Activated B cell treated with CpG ODN at 0.5 μM for 24 hours (primary cell): ENCODE measurements around the gene PPP1R7. TPM values are rescaled to one million over a fixed set of nuclear protein-coding genes. Genes with fewer than 3 reads are reported as not detected.

Source experiments
- ATAC-seq: fragments of 200-7000 bp; cut with Tn5 transposase; one replicate; pipeline ENCODE4 v1.10.0; 2021; ENCODE audit warnings: low read depth, mild to moderate bottlenecking, moderate library complexity
- CTCF ChIA-PET: fragments of 350-600 bp; sonication (Branson Sonifier 250); formaldehyde crosslinking; loops from one replicate; lab custom pipeline; 2021; ENCODE audit warnings: antibody characterized with exemption; lab: Charles Lee
- POLR2A ChIA-PET: fragments of 350-600 bp; sonication (Branson Sonifier 250); formaldehyde crosslinking; loops from one replicate; lab custom pipeline; 2021; ENCODE audit warnings: antibody characterized with exemption; lab: Charles Lee
- DNase-seq: peaks from one replicate; pipeline ENCODE4 v3.0.0; 2022
- H3K27ac Mint-ChIP-seq: one replicate; pipeline ENCODE4 v1.8.0; 2020; ENCODE audit warnings: mixed read lengths
- H3K27me3 Mint-ChIP-seq: one replicate; pipeline ENCODE4 v1.8.0; 2021; ENCODE audit warnings: mixed read lengths
- H3K36me3 Mint-ChIP-seq: one replicate; pipeline ENCODE4 v1.8.0; 2021; ENCODE audit warnings: low read depth, mixed read lengths
- H3K4me1 Mint-ChIP-seq: one replicate; pipeline ENCODE4 v1.8.0; 2021; ENCODE audit warnings: mixed read lengths
- H3K4me3 Mint-ChIP-seq: one replicate; pipeline ENCODE4 v1.8.0; 2020; ENCODE audit warnings: mild to moderate bottlenecking, mixed read lengths
- H3K9me3 Mint-ChIP-seq: one replicate; pipeline ENCODE4 v1.8.0; 2020; ENCODE audit warnings: mixed read lengths
- CTCF ChIP-seq: fragments of 200-600 bp; IDR thresholded peaks from one replicate; pipeline ENCODE4 v1.8.0; 2022; ENCODE audit warnings: antibody characterized with exemption, mild to moderate bottlenecking
- intact Hi-C: fragments of 100-400 bp; cut with micrococcal nuclease; formaldehyde crosslinking; loops from one replicate; pipeline ENCODE4 v1.15.1; 2024
- total RNA-seq: library from RNA; stranded (reverse); gene quantifications from 2 replicates; pipeline ENCODE4 v1.2.3, GENCODE V29; 2022

The PPP1R7 gene
- total RNA-seq, 1 donor from 2014 or later = 72.0 TPM

GRCh38 chr2:241126201-241126611 lies 24.1 kb upstream of the PPP1R7 start:
- no peaks in the 10 kb centered on the region for H3K27me3 Mint-ChIP-seq
- ATAC-seq (no peak), DNase-seq (no peak)
- peaks cover 53% of the 10 kb centered on the region for H3K36me3 Mint-ChIP-seq
- ChIA-PET POLR2A (interaction anchor here (1.3 to 7.9 kb wide), 4 partner anchors 13 to 25 kb away, joined by 3 to 91 read pairs (median 54); partner anchors contain the start of genes MTERF4, PASK and PPP1R7), CTCF (no interaction called here)
- peak overlapping the region; percentile 98 for H3K27ac Mint-ChIP-seq
- no peak for TF ChIP-seq CTCF
- H3K4me1 Mint-ChIP-seq = peaks cover 55% of the 10 kb centered on the region
- no peak overlapping the region for H3K4me3 Mint-ChIP-seq
- peaks cover under 1% of the 10 kb centered on the region for H3K9me3 Mint-ChIP-seq
- intact Hi-C loops = no loop called here

- ATAC-seq (no peak), DNase-seq (no peak)
- no peaks in the 10 kb centered on the region for H3K9me3 Mint-ChIP-seq
- ChIA-PET POLR2A (interaction anchor here (1.0 to 7.9 kb wide), 6 partner anchors 10 to 26 kb away, joined by 3 to 91 read pairs (median 17); partner anchors contain the start of genes MTERF4, PASK and PPP1R7), CTCF (no interaction called here)
- intact Hi-C loops = loop anchor here (1.0 kb wide), 3 partner anchors 16 to 24 kb away; partner anchors contain the start of genes MTERF4 and PPP1R7
- peaks cover 55% of the 10 kb centered on the region for H3K4me1 Mint-ChIP-seq
- H3K27ac Mint-ChIP-seq = peak overlapping the region; percentile 98
- H3K4me3 Mint-ChIP-seq = no peak overlapping the region
- no peak for TF ChIP-seq CTCF
- H3K27me3 Mint-ChIP-seq = no peaks in the 10 kb centered on the region
- peaks cover 48% of the 10 kb centered on the region for H3K36me3 Mint-ChIP-seq
These were observed 23.5 kb upstream of the PPP1R7 start for GRCh38 chr2:241126771-241127202.

GRCh38 chr2:241128266-241128665 lies 22.0 kb upstream of the PPP1R7 start:
- ChIA-PET CTCF (no interaction called here), POLR2A (interaction anchor here (2.0 to 7.9 kb wide), 4 partner anchors 8 to 27 kb away, joined by 7 to 91 read pairs (median 54); partner anchors contain the start of genes MTERF4, PASK and PPP1R7)
- ATAC-seq (no peak), DNase-seq (no peak)
- Mint-ChIP-seq H3K9me3 (no peaks in the 10 kb centered on the region), H3K36me3 (peaks cover 43% of the 10 kb centered on the region), H3K27me3 (no peaks in the 10 kb centered on the region), H3K27ac (peak overlapping the region; percentile 98), H3K4me3 (peak overlapping the region; percentile 63), H3K4me1 (peaks cover 62% of the 10 kb centered on the region)
- TF ChIP-seq CTCF = no peak
- intact Hi-C loops = no loop called here

GRCh38 chr2:241129086-241129871 lies 21.0 kb upstream of the PPP1R7 start:
- intact Hi-C loops = no loop called here
- ChIA-PET CTCF (no interaction called here), POLR2A (interaction anchor here (0.7 to 7.9 kb wide), 8 partner anchors 9 to 89 kb away, joined by 3 to 91 read pairs (median 4); partner anchors contain the start of genes MTERF4, PASK and PPP1R7)
- DNase-seq (no peak), ATAC-seq (no peak)
- H3K4me3 Mint-ChIP-seq = no peak overlapping the region
- H3K27me3 Mint-ChIP-seq = no peaks in the 10 kb centered on the region
- H3K4me1 Mint-ChIP-seq = peaks cover 56% of the 10 kb centered on the region
- peaks cover 39% of the 10 kb centered on the region for H3K36me3 Mint-ChIP-seq
- no peak for TF ChIP-seq CTCF
- H3K9me3 Mint-ChIP-seq = no peaks in the 10 kb centered on the region
- H3K27ac Mint-ChIP-seq = peak overlapping the region; percentile 98

- intact Hi-C loops = no loop called here
These were observed 20.0 kb upstream of the PPP1R7 start for GRCh38 chr2:241130316-241130715.

More at GRCh38 chr2:241130316-241130715, 20.0 kb upstream of the PPP1R7 start:
- ChIA-PET CTCF (no interaction called here), POLR2A (interaction anchor here (0.8 to 7.9 kb wide), 6 partner anchors 10 to 29 kb away, joined by 3 to 91 read pairs (median 5); partner anchors contain the start of genes MTERF4, PASK and PPP1R7)
- H3K4me1 Mint-ChIP-seq = peaks cover 55% of the 10 kb centered on the region
- H3K4me3 Mint-ChIP-seq = no peak overlapping the region
- peaks cover 44% of the 10 kb centered on the region for H3K36me3 Mint-ChIP-seq
- no peaks in the 10 kb centered on the region for H3K27me3 Mint-ChIP-seq
- ATAC-seq = no peak
- no peaks in the 10 kb centered on the region for H3K9me3 Mint-ChIP-seq
- peak overlapping the region; percentile 98 for H3K27ac Mint-ChIP-seq
- TF ChIP-seq CTCF = no peak
- DNase-seq = no peak
